Measurements from ENCODE around the gene PLEKHB2. TPM values are rescaled to one million over a fixed set of nuclear protein-coding genes. Genes with fewer than 3 reads are reported as not detected.
A peak's percentile ranks its signal among the peaks of the same experiment; 100 is the strongest.
"Not testable (repeated sequence)": the region's sequence is repeated elsewhere in the genome, so short reads cannot be mapped to it uniquely, and the experiment has no call there.

PLEKHB2 gene
- total RNA-seq, 1 experiment from 2014 or later, result 139 TPM

DNA sequence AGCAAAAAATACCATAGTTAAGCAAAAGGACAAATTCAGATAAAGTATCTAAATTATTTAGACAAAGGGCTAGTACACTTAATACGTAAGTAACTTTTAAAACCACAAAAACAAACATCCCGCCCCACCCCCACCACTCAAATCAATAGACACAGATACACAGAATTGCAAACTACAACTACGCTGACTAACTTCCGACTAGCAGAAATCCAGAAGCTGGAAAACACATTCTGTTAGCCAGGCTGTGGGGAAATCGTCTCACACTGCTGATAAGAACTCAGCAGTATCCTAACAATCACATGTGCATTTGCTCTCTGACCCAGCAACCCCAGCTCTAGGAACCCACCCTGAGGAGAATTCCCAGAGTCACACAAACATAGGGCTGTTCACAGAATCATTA is 28.4 kb upstream of the PLEKHB2 start:
- H3K4me3 ChIP-seq (ENCODE audit: low read depth, low read length), result no peak overlapping the region
- no peak overlapping the region for H3K27ac Mint-ChIP-seq (ENCODE audit: unreplicated experiment)
- no peaks in the 10 kb centered on the region for H3K9me3 ChIP-seq
- TF ChIP-seq, protein P1, sequence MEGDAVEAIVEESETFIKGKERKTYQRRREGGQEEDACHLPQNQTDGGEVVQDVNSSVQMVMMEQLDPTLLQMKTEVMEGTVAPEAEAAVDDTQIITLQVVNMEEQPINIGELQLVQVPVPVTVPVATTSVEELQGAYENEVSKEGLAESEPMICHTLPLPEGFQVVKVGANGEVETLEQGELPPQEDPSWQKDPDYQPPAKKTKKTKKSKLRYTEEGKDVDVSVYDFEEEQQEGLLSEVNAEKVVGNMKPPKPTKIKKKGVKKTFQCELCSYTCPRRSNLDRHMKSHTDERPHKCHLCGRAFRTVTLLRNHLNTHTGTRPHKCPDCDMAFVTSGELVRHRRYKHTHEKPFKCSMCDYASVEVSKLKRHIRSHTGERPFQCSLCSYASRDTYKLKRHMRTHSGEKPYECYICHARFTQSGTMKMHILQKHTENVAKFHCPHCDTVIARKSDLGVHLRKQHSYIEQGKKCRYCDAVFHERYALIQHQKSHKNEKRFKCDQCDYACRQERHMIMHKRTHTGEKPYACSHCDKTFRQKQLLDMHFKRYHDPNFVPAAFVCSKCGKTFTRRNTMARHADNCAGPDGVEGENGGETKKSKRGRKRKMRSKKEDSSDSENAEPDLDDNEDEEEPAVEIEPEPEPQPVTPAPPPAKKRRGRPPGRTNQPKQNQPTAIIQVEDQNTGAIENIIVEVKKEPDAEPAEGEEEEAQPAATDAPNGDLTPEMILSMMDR (IDR thresholded peaks at IDR 0.05; ENCODE audit: insufficient read depth in 1 of 2, low read depth in 1 of 2, low read length in 1 of 2, severe bottlenecking in 1 of 2, unreplicated experiment in 1 of 2), result no peak
- BruUV-seq (replicated peaks), result no TSS peak
- H3K27me3 ChIP-seq (replicated peaks; ENCODE audit: control insufficient read depth, insufficient read depth, low read length), result no peaks in the 10 kb centered on the region
- no peak overlapping the region for H3K4me3 Mint-ChIP-seq (ENCODE audit: unreplicated experiment)
- no peak for DNase-seq
- H3K4me1 ChIP-seq, result no peaks in the 10 kb centered on the region
- intact Hi-C loops (cut with micrococcal nuclease; ENCODE audit: unreplicated experiment), result no loop called here
- peaks cover 2% of the 10 kb centered on the region; the same call in 1 of the 2 replicates for H3K36me3 ChIP-seq (ENCODE audit: control insufficient read depth, insufficient read depth, low read length)
- H3K27me3 Mint-ChIP-seq (ENCODE audit: insufficient read depth, unreplicated experiment), result no peaks in the 10 kb centered on the region
- H3K36me3 Mint-ChIP-seq (ENCODE audit: insufficient read depth, unreplicated experiment), result peaks cover 100% of the 10 kb centered on the region
- H3K4me1 Mint-ChIP-seq (ENCODE audit: low read depth, unreplicated experiment), result peaks cover 8% of the 10 kb centered on the region
- ChIA-PET POLR2A (no interaction called here), CTCF (no interaction called here)
- no peaks in the 10 kb centered on the region for H3K9me3 Mint-ChIP-seq (ENCODE audit: unreplicated experiment)

DNA sequence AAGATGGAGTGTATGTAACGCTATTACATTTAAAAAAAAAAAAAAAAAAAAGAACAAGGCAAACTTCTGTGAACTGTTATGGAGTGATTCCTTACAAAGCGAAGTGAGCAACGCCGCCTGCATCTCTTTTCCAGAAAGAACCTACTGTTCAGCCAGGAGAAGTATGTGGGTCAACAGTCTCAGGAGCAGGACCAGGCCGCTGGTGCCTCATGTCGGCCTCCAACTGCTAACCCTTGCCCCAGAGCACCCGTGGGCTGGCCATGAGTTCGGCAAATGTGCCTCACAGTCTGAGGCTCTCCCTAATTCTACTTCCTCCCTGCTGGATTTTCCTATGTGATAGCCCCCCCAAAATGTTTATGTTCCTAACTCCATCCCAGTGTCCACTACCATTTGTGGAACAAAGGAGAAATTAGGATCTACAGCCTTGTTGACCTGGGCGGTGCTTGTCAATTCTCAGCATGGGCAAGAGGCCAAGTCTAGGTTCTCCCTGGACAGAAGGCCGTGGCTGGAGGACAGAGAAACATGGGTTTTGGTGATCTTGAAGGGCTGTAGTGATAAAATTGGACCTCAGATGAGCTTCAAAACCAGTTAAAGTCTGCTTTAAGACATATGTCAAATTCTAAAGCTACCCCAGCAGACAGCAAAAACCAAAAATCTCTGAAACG is 27.8 kb upstream of the PLEKHB2 start:
- Mint-ChIP-seq H3K27me3 (ENCODE audit: insufficient read depth, unreplicated experiment) (no peaks in the 10 kb centered on the region), H3K36me3 (ENCODE audit: insufficient read depth, unreplicated experiment) (peaks cover 100% of the 10 kb centered on the region), H3K27ac (ENCODE audit: unreplicated experiment) (no peak overlapping the region), H3K9me3 (ENCODE audit: unreplicated experiment) (no peaks in the 10 kb centered on the region), H3K4me3 (ENCODE audit: unreplicated experiment) (no peak overlapping the region), H3K4me1 (ENCODE audit: low read depth, unreplicated experiment) (peaks cover 8% of the 10 kb centered on the region)
- no TSS peak for BruUV-seq (replicated peaks)
- Histone ChIP-seq H3K36me3 (ENCODE audit: control insufficient read depth, insufficient read depth, low read length) (peaks cover 3% of the 10 kb centered on the region; the same call in 1 of the 2 replicates), H3K4me3 (ENCODE audit: low read depth, low read length) (no peak overlapping the region), H3K4me1 (no peaks in the 10 kb centered on the region), H3K27me3 (replicated peaks; ENCODE audit: control insufficient read depth, insufficient read depth, low read length) (no peaks in the 10 kb centered on the region), H3K9me3 (no peaks in the 10 kb centered on the region)
- TF ChIP-seq, protein P1 (IDR thresholded peaks at IDR 0.05; ENCODE audit: insufficient read depth in 1 of 2, low read depth in 1 of 2, low read length in 1 of 2, severe bottlenecking in 1 of 2, unreplicated experiment in 1 of 2), result no peak
- POLR2A ChIA-PET, result no interaction called here
- intact Hi-C loops (cut with micrococcal nuclease; ENCODE audit: unreplicated experiment), result no loop called here
- DNase-seq, result no peak
- CTCF ChIA-PET, result no interaction called here

DNA sequence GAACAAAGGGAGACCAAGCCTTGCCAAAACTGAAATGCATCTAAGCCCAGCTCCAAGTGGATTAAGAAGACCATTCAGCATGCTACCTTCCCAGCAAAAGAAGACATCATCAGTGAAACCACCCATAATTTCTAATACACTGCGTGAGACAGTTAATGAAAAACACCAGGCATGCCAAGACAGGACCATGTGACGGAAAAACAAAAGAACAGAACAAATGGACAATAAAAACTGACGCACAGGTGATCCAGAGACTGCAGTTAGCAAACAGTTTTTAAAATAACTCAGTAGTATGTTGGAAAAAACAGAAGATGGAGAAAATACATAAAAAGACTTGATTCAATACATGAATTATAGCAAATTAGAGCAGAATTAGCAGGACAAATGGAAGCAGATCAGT is 27.2 kb upstream of the PLEKHB2 start:
- peak overlapping the region; percentile 52 for H3K27ac Mint-ChIP-seq (ENCODE audit: unreplicated experiment)
- no TSS peak for BruUV-seq (replicated peaks)
- no peaks in the 10 kb centered on the region for H3K27me3 ChIP-seq (replicated peaks; ENCODE audit: control insufficient read depth, insufficient read depth, low read length)
- H3K9me3 ChIP-seq, result no peaks in the 10 kb centered on the region
- intact Hi-C loops (cut with micrococcal nuclease; ENCODE audit: unreplicated experiment), result no loop called here
- ChIA-PET POLR2A (no interaction called here), CTCF (no interaction called here)
- H3K4me1 Mint-ChIP-seq (ENCODE audit: low read depth, unreplicated experiment), result peaks cover 8% of the 10 kb centered on the region
- TF ChIP-seq, protein P1 (IDR thresholded peaks at IDR 0.05; ENCODE audit: insufficient read depth in 1 of 2, low read depth in 1 of 2, low read length in 1 of 2, severe bottlenecking in 1 of 2, unreplicated experiment in 1 of 2), result no peak
- peaks cover 3% of the 10 kb centered on the region; the same call in 1 of the 2 replicates for H3K36me3 ChIP-seq (ENCODE audit: control insufficient read depth, insufficient read depth, low read length)
- no peaks in the 10 kb centered on the region for H3K27me3 Mint-ChIP-seq (ENCODE audit: insufficient read depth, unreplicated experiment)
- no peak for DNase-seq
- no peaks in the 10 kb centered on the region for H3K4me1 ChIP-seq
- no peak overlapping the region for H3K4me3 Mint-ChIP-seq (ENCODE audit: unreplicated experiment)
- no peak overlapping the region for H3K4me3 ChIP-seq (ENCODE audit: low read depth, low read length)
- peaks cover 98% of the 10 kb centered on the region for H3K36me3 Mint-ChIP-seq (ENCODE audit: insufficient read depth, unreplicated experiment)
- no peaks in the 10 kb centered on the region for H3K9me3 Mint-ChIP-seq (ENCODE audit: unreplicated experiment)

DNA sequence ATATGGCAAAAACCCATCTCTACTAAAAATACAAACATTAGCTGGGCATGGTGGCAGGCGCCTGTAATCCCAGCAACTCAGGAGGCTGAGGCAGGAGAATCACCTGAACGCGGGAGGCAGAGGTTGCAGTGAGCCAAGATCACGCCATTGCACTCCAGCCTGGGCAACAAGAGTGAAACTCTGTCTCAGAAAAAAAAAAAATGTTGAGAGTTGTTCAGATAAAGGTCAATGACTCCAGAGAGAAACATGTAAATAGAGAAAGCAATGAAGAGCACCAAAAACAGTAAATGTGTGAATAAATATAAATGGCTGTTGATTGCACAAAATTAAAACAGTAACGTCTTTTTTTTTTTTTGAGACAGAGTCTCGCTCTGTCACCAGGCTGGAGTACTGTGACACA is 25.2 kb upstream of the PLEKHB2 start:
- POLR2A ChIA-PET; intact Hi-C loops (cut with micrococcal nuclease; ENCODE audit: unreplicated experiment); H3K27me3 ChIP-seq (replicated peaks; ENCODE audit: control insufficient read depth, insufficient read depth, low read length); H3K4me1 ChIP-seq; H3K27me3 Mint-ChIP-seq (ENCODE audit: insufficient read depth, unreplicated experiment); H3K9me3 ChIP-seq; CTCF ChIA-PET; H3K4me3 Mint-ChIP-seq (ENCODE audit: unreplicated experiment); H3K27ac Mint-ChIP-seq (ENCODE audit: unreplicated experiment); H3K36me3 ChIP-seq (ENCODE audit: control insufficient read depth, insufficient read depth, low read length); DNase-seq; BruUV-seq (replicated peaks); H3K4me1 Mint-ChIP-seq (ENCODE audit: low read depth, unreplicated experiment); H3K4me3 ChIP-seq (ENCODE audit: low read depth, low read length); H3K9me3 Mint-ChIP-seq (ENCODE audit: unreplicated experiment): not testable (repeated sequence)
- H3K36me3 Mint-ChIP-seq (ENCODE audit: insufficient read depth, unreplicated experiment), result peaks cover 91% of the 10 kb centered on the region
